T-helper 1 cell treated with Interleukin-12 subunit alpha and Interleukin-12 subunit beta and Interleukin-4 antibody, amounts not matched to agents 30 μg/mL and 1 μg/mL, for 36 hours (primary cell): ENCODE measurements around the gene GALNT2.

Experiments
- H3K27ac Mint-ChIP-seq: one replicate; pipeline ENCODE4 v1.8.0; 2021; ENCODE audit warnings: mild to moderate bottlenecking, mixed read lengths
- H3K27me3 Mint-ChIP-seq: one replicate; pipeline ENCODE4 v1.8.0; 2021; ENCODE audit warnings: low read depth, mixed read lengths
- H3K36me3 Mint-ChIP-seq: one replicate; pipeline ENCODE4 v1.8.0; 2021; ENCODE audit warnings: low read depth, mixed read lengths
- H3K4me1 Mint-ChIP-seq: one replicate; pipeline ENCODE4 v1.8.0; 2021; ENCODE audit warnings: low read depth, mixed read lengths
- H3K4me3 Mint-ChIP-seq: one replicate; pipeline ENCODE4 v1.8.0; 2021; ENCODE audit warnings: mild to moderate bottlenecking, moderate library complexity, mixed read lengths
- H3K9me3 Mint-ChIP-seq: one replicate; pipeline ENCODE4 v1.8.0; 2021; ENCODE audit warnings: mixed read lengths

Gene GALNT2

DNA sequence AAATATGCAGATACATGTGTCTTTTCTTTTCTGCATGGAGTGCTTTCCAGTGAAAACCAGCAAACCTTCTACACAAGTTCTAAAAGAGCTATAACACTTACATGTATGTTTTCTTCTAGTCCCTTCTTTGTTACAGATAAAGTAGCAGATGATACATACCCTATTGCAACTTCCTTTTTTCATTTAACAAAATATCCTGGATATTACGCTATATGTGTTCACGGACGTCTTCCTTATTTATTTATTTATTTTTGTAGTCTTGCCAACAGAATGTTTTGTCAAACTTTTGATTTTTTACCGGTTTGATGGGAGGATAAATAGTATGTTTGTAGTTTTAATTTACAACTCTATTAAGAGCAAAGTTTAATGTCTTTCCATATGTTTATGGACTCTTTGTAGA lies 5.2 kb upstream of the GALNT2 start:
- Mint-ChIP-seq H3K27me3 (peaks cover 31% of the 10 kb centered on the region), H3K4me1 (peaks cover 10% of the 10 kb centered on the region), H3K9me3 (peaks cover 18% of the 10 kb centered on the region), H3K4me3 (no peak overlapping the region), H3K36me3 (peaks cover 4% of the 10 kb centered on the region), H3K27ac (no peak overlapping the region)

DNA sequence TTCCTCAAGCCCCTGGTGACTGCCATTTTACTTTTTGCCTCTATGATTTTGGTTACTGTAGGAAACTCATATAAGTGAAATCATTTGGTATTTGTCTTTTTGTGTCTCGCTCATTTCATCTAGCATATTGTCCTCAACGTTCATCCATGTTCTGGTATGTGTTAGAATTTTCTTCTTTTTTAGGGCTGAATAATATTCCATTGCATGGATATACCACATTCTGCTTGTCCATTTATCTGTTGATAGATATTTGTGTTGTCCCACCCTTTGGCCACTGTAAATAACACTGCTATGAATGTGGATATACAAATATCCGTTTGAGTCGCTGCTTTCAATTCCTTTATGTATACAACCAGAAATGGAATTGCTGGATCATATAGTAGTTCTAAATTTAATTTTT lies 4.5 kb upstream of the GALNT2 start:
- Mint-ChIP-seq H3K36me3 (peaks cover 4% of the 10 kb centered on the region), H3K27ac (no peak overlapping the region), H3K4me3 (no peak overlapping the region), H3K4me1 (peaks cover 10% of the 10 kb centered on the region), H3K27me3 (peaks cover 27% of the 10 kb centered on the region), H3K9me3 (peaks cover 18% of the 10 kb centered on the region)

DNA sequence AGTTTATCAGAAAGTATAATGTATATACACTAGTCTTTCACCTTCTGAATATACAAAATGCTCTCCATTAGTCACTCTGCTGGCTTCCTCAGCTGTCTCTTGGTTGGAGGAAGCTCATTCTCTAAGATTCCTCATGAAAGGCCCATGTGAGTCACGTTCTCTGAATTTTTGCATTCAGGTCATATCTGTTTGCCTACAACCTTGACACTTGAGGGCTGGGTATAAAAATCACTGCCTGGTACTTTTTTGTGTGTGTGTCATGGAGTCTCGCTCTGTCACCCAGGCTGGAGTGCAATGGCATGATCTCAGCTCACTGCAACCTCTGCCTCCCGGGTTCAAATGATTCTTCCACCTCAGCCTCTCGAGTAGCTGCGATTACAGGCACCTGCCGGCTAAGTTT lies 2.8 kb upstream of the GALNT2 start:
- Mint-ChIP-seq H3K4me3 (no peak overlapping the region), H3K36me3 (peaks cover 12% of the 10 kb centered on the region), H3K9me3 (peaks cover 18% of the 10 kb centered on the region), H3K27me3 (peaks cover 25% of the 10 kb centered on the region), H3K27ac (no peak overlapping the region), H3K4me1 (peaks cover 21% of the 10 kb centered on the region)

DNA sequence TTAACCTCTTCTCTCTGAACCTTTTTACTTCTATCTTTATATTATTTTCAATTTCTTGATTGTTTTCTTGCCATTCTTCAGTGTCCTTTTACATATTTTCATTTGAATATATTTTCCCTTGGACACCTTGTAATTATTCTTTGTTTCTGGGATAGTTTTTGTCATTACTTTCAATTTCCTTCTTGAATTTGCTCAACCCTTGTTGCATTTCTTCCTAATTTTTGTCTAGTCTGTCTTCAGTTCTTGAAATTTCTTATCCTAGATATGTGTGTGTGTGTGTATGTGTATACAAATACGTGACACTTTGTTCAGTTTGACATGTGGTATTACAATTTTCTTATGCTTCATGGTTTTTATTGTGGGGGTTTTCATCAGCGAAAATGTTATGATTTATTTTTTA lies 1.9 kb upstream of the GALNT2 start:
- H3K4me3 Mint-ChIP-seq: no peak overlapping the region

DNA sequence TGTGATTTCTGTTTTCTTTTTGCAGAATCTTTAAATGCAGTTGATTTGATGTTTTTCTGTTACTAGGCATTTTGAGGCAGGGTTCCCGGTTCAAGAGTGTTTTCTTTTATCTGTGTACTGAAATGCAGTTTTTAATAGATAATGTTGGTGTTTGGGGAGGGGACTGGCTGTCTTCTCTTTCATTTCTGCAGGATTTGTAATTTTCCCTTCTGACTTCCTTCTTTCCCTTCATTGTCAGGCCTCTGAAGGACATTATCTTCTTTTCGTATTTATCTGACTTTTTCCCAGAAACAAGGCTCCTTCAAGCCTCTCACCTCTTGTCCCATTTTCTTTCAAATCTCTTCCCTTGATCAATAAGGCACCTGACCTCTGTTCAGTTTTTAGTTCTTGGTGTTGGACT lies 1.5 kb upstream of the GALNT2 start:
- H3K27me3 Mint-ChIP-seq: peaks cover 19% of the 10 kb centered on the region
- H3K4me3 Mint-ChIP-seq: no peak overlapping the region
- H3K4me1 Mint-ChIP-seq: peaks cover 31% of the 10 kb centered on the region
- H3K9me3 Mint-ChIP-seq: peaks cover 18% of the 10 kb centered on the region
- H3K27ac Mint-ChIP-seq: no peak overlapping the region
- H3K36me3 Mint-ChIP-seq: peaks cover 12% of the 10 kb centered on the region

More for the DNA sequence above, 1.9 kb upstream of the GALNT2 start:
- H3K4me1 Mint-ChIP-seq: peaks cover 28% of the 10 kb centered on the region
- H3K36me3 Mint-ChIP-seq: peaks cover 12% of the 10 kb centered on the region
- peaks cover 23% of the 10 kb centered on the region for H3K27me3 Mint-ChIP-seq
- peaks cover 18% of the 10 kb centered on the region for H3K9me3 Mint-ChIP-seq
- H3K27ac Mint-ChIP-seq: no peak overlapping the region

DNA sequence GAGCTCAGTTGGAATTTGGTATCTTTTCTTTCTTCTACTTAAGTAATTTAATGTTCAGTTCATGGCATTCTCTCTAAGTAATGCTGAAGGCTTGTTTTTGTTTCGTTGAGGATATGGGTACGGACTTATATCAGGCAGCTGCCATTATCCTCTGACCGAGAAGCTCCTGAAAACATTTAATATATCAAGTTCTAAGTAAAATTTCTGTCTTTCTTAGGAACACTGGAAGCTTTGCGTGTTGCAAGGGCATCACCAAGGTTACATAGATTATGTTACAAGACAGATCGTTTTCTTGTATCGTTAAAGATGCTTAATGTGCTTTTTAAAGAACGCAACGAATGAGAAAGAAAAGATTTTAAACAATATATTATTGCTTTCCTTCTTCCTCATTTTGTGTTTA lies 1.0 kb upstream of the GALNT2 start:
- H3K27me3 Mint-ChIP-seq: peaks cover 15% of the 10 kb centered on the region
- peaks cover 14% of the 10 kb centered on the region for H3K9me3 Mint-ChIP-seq
- H3K36me3 Mint-ChIP-seq: peaks cover 12% of the 10 kb centered on the region
- peak overlapping the region; percentile 94 for H3K27ac Mint-ChIP-seq
- H3K4me3 Mint-ChIP-seq: peak overlapping the region; percentile 92
- H3K4me1 Mint-ChIP-seq: peaks cover 34% of the 10 kb centered on the region

DNA sequence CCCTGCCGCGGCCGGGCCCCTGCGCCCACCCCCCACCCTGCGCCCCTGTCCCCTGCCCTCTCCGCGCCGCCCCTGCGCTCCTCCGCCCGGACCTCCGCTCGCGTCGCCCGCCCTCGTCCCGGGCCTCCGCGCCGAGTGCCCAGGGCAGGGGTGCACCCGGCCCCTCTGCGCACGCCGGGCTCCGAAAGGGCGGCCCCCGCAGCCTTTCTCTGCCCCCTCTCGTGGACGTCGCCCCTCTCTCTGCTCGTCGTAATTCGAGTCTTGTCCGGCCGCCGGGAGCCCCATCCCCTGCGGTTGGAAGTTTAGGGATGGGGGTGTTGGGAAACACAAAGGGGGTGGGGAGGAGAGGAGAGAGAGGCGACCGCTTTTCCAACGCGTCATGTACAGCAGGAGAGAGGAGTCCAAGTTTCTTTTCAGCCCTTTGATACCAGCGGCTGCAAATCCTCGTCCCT lies 407 bp downstream of the GALNT2 start:
- Mint-ChIP-seq H3K4me3 (peak overlapping the region; percentile 86), H3K9me3 (peaks cover 7% of the 10 kb centered on the region), H3K27me3 (peaks cover 5% of the 10 kb centered on the region), H3K27ac (peak overlapping the region; percentile 85), H3K36me3 (peaks cover 13% of the 10 kb centered on the region), H3K4me1 (peaks cover 37% of the 10 kb centered on the region)

DNA sequence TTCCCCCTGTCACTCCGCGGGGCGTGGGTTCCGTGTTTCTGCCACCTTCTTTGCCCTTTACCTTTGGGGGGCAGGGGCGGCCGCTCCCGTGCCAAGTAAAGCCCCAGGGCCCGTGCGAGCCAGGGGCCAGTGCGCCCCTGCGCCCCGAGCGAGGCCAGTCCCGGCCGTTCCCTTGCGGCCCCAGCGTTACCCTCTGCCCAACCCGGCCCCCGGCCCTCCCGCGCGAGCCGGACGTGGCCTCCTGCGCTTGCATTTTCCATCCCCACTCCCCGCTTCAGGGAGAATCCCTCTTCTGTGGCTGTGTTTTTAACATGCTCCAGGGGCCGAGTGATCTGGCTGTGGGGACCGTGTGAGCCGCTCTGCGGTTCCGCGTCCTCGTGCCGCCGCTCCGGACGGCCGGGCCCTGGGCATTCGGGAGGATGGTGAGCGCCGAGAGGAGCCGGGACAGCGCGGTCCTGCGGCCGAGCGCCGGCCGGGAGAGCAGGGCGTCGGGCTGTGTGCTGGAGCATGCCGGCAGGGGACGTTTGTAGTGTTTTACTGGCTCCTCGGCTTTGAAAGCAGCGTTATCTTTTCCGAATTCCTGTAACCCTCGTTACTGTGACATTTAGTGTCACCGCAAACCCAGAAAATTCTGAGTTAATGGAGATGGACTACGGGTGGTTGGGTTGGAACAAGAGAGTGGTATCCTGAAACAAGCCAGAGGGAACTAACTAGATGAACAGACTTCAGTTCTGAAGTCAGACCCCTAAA lies 1.0 kb downstream of the GALNT2 start:
- peak overlapping the region; percentile 86 for H3K4me3 Mint-ChIP-seq
- peaks cover 4% of the 10 kb centered on the region for H3K27me3 Mint-ChIP-seq
- H3K9me3 Mint-ChIP-seq: peaks cover 4% of the 10 kb centered on the region
- H3K27ac Mint-ChIP-seq: peak overlapping the region; percentile 79
- peaks cover 37% of the 10 kb centered on the region for H3K4me1 Mint-ChIP-seq
- peaks cover 11% of the 10 kb centered on the region for H3K36me3 Mint-ChIP-seq

DNA sequence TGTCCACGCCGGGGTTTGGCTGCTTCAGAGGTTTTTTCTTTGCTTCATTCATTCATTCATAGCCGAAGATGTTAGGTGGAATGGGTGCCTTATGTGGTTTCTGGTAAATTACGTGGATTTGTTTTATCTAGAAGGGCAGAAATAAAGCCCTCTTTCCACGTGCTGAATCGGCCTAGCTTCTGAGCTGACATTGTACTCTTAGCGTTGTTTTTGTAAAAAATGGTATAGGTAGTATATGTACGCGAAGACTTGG lies 1.5 kb downstream of the GALNT2 start:
- peaks cover under 1% of the 10 kb centered on the region for H3K9me3 Mint-ChIP-seq
- peak overlapping the region; percentile 86 for H3K4me3 Mint-ChIP-seq
- H3K27me3 Mint-ChIP-seq: peaks cover 4% of the 10 kb centered on the region
- H3K36me3 Mint-ChIP-seq: peaks cover 13% of the 10 kb centered on the region
- peak overlapping the region; percentile 79 for H3K27ac Mint-ChIP-seq
- peaks cover 41% of the 10 kb centered on the region for H3K4me1 Mint-ChIP-seq

DNA sequence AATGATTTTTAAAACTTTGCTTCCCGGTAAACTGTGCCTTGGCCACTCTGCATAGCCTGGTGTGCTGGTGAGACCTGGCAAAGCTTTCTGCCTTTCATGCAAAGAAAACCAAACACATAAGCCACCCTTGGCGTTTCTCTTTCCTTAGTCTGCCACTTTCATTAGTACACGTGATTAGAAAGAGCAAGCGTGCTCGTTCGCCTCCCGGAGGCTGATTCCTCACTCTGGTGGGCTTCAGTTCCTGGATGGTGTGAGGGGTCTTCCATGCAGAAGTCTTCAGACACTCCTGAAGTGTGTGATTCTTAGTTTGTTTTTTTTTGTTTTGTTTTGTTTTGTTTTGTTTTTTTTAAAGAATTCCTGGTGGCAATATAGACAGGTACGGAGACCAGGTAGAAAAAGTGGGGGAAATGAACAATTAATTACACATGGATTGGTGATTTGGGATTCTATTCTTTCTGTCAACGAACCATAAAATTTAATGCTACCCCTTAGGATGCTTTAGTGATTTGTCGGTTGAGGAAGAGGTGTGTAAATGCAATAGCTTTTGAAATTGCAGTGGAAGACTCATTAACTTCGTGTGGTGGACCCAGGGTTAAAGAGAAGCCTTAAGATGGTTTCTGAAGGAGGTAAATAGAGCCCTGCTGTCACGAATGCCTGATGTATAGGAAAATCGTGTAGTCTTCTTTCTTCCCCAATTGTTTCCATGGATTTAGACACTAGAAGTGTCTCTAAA lies 2.1 kb downstream of the GALNT2 start:
- peaks cover 4% of the 10 kb centered on the region for H3K27me3 Mint-ChIP-seq
- H3K36me3 Mint-ChIP-seq: peaks cover 13% of the 10 kb centered on the region
- no peaks in the 10 kb centered on the region for H3K9me3 Mint-ChIP-seq
- H3K4me1 Mint-ChIP-seq: peaks cover 41% of the 10 kb centered on the region
- H3K4me3 Mint-ChIP-seq: peak overlapping the region; percentile 86
- peak overlapping the region; percentile 79 for H3K27ac Mint-ChIP-seq

DNA sequence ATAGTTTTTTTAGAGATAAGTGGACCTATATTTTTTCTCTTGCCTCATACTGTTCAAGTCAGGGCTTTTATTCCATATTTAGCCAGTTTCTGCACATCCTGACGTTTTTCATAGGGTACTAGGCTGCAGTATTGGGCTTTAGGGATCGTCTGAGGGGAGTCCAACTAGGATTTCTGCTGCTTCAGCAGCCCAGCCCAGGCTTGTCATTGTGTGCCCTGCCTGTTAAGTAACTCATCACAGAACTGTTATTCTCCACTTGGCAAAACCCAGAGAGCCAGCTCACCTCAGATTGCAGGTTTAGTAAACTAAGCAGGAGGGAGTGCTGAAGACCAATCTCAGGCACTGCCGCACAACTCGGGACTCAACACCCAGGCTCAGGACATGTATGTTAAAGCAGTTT lies 2.8 kb downstream of the GALNT2 start:
- Mint-ChIP-seq H3K27ac (no peak overlapping the region), H3K9me3 (no peaks in the 10 kb centered on the region), H3K36me3 (peaks cover 13% of the 10 kb centered on the region), H3K4me1 (peaks cover 41% of the 10 kb centered on the region), H3K27me3 (peaks cover 4% of the 10 kb centered on the region), H3K4me3 (peak overlapping the region; percentile 86)

DNA sequence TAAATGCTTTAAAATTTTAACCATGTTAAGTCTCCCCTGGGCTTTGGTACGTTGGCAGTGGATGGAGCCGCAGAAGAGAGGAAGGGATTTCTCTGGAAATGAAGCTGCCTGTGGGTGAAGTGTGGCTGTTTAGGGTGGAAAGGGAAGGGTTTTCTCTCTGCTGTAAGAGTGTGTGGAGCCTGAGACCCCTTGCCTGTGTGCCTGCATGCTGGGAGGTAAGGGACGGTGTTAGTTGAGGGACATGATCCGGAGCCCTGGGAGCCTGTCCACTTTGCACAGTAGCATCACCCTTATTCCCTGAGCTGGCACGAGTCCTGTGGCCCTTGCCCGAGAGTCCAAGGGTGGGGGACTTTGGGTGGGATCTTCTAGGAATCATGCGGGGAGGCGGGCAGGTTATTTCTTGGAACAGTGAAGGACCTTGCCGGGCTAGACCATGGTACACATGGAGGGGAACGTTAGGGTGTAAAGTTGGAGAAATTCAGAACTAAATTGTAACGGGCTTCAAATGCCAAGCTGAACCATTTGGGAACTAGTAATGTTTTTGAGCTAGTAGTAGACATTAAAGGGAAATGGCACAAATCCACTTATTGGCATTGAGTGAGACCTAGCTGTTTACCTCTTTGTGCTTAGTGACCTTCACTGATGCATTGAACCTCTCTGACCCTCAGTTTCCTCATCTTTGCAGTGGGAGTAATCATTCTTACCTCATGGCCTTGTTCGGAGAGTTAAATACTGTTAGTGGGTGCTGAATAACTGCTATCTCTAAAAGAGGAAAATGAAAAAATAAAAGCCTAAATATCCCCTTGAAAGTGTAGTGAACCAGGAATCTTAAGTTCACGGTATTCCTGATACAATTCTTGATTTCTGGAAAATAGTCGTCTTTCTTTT lies 3.5 kb downstream of the GALNT2 start:
- H3K36me3 Mint-ChIP-seq: peaks cover 13% of the 10 kb centered on the region
- no peaks in the 10 kb centered on the region for H3K9me3 Mint-ChIP-seq
- H3K4me3 Mint-ChIP-seq: no peak overlapping the region
- peaks cover 4% of the 10 kb centered on the region for H3K27me3 Mint-ChIP-seq
- H3K4me1 Mint-ChIP-seq: peaks cover 40% of the 10 kb centered on the region
- no peak overlapping the region for H3K27ac Mint-ChIP-seq

DNA sequence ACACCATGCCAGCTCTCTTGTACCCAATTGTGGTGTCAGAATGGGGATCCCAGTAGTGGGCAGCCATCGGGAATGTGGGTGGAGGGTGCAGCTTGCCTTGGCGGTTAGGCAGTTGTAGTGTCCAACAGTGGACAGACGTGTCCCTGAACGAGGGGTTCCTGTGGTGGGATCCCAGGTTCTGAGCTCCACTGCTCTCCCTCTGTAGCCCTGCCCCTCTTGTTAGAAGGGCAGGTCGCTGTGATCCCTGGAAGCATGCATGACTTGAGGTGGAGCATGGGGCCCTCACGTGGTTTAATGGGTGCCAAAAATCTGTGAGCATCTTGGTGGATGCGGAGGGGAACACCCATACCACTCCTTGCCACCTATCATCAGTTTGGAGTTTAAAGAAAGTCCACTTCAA lies 4.3 kb downstream of the GALNT2 start:
- Mint-ChIP-seq H3K4me3 (no peak overlapping the region), H3K27ac (no peak overlapping the region), H3K36me3 (peaks cover 13% of the 10 kb centered on the region)

DNA sequence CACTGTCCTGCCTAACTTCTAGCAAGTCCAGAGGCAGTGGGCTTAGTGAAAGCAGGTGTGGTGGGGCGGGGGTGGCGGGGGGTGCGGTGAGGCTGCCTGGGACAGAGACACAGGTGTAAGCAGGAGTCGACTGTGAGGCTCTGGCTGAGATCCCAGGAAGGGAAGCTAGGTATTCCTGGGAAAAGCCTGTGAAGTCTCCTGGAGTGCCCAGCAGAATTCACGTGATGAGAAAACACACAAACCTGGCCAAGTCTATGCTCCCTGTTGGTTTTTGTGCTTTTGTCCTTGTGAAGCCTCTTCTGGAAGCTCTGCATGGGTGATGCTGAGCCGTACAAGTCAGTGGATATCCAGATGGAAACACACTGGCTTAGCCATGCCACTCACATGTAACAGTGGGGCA lies 5.3 kb downstream of the GALNT2 start:
- peaks cover 49% of the 10 kb centered on the region for H3K4me1 Mint-ChIP-seq
- no peaks in the 10 kb centered on the region for H3K9me3 Mint-ChIP-seq
- H3K27ac Mint-ChIP-seq: no peak overlapping the region
- H3K36me3 Mint-ChIP-seq: peaks cover 13% of the 10 kb centered on the region
- peaks cover 4% of the 10 kb centered on the region for H3K27me3 Mint-ChIP-seq
- no peak overlapping the region for H3K4me3 Mint-ChIP-seq

More for the DNA sequence above, 4.3 kb downstream of the GALNT2 start:
- Mint-ChIP-seq H3K4me1 (peaks cover 42% of the 10 kb centered on the region), H3K27me3 (peaks cover 4% of the 10 kb centered on the region), H3K9me3 (no peaks in the 10 kb centered on the region)
